ENCODE results near the gene KIAA1671. TPM values are rescaled to one million over a fixed set of nuclear protein-coding genes. Genes with fewer than 3 reads are reported as not detected.

KIAA1671 gene
- total RNA-seq, 1 donor from 2014 or later: 62.1 TPM

GRCh38 chr22:25208328-25208727 lies 255.8 kb downstream of the KIAA1671 start:
- no peak for TF ChIP-seq CTCF (IDR thresholded peaks at IDR 0.05; ENCODE audit: unreplicated experiment)
- DNase-seq (ENCODE audit: low spot score, unreplicated experiment): no peak
- Mint-ChIP-seq H3K27me3 (no peaks in the 10 kb centered on the region), H3K36me3 (ENCODE audit: insufficient read depth) (peaks cover 6% of the 10 kb centered on the region), H3K9me3 (ENCODE audit: low read depth) (peaks cover 3% of the 10 kb centered on the region), H3K4me3 (ENCODE audit: low read depth) (no peak overlapping the region), H3K4me1 (ENCODE audit: low read depth) (no peaks in the 10 kb centered on the region), H3K27ac (no peak overlapping the region)

GRCh38 chr22:25208743-25209505 lies 256.4 kb downstream of the KIAA1671 start:
- Mint-ChIP-seq H3K4me3 (ENCODE audit: low read depth) (no peak overlapping the region), H3K36me3 (ENCODE audit: insufficient read depth) (peaks cover 12% of the 10 kb centered on the region), H3K27me3 (no peaks in the 10 kb centered on the region), H3K4me1 (ENCODE audit: low read depth) (no peaks in the 10 kb centered on the region), H3K9me3 (ENCODE audit: low read depth) (peaks cover 9% of the 10 kb centered on the region), H3K27ac (no peak overlapping the region)
- no peak for DNase-seq (ENCODE audit: low spot score, unreplicated experiment)
- no peak for TF ChIP-seq CTCF (IDR thresholded peaks at IDR 0.05; ENCODE audit: unreplicated experiment)

DNA sequence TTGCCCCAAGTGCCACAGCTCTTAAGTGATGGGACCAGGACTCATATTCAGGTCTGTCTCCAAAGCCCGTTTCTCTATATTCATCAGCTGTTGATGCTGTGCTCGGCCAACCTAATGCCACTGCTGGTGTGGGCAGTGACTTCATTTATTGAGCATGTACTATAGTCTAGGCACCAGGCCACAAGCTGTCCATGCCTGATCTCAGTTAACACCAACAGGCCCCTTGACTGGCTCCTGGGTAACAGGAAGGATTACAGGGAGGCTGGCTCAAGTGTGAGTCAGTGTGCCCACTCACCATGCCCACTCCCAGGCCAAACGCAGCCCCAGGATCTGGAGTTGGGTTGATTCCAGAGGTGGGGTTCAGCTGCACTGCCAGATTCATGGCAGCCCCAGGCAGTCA lies 258.3 kb downstream of the KIAA1671 start:
- Mint-ChIP-seq H3K27me3 (no peaks in the 10 kb centered on the region), H3K27ac (no peak overlapping the region), H3K4me3 (ENCODE audit: low read depth) (no peak overlapping the region), H3K36me3 (ENCODE audit: insufficient read depth) (peaks cover 9% of the 10 kb centered on the region), H3K9me3 (ENCODE audit: low read depth) (peaks cover 12% of the 10 kb centered on the region), H3K4me1 (ENCODE audit: low read depth) (no peaks in the 10 kb centered on the region)
- DNase-seq (ENCODE audit: low spot score, unreplicated experiment): no peak
- TF ChIP-seq CTCF (IDR thresholded peaks at IDR 0.05; ENCODE audit: unreplicated experiment): no peak

DNA sequence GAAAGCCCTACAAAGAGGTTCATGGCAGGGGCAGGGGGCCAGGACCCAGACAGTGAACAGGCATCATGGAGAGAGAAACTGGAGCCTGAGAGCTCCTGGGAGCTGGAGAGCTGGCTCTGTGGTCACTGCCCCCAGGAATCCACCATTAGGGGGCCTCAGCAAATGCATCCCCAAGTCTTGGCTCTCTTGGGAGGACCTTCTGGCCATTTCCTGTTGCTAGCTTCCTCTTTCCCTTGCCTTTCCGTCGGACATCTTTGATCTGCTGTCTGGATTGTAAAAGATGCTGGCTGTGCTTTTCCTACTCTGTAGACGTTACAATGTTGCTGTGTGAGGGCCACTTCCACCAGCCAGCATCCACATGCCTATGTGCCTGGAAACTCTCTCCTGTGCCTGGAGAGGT lies 259.8 kb downstream of the KIAA1671 start:
- Mint-ChIP-seq H3K4me3 (ENCODE audit: low read depth) (no peak overlapping the region), H3K27ac (no peak overlapping the region), H3K4me1 (ENCODE audit: low read depth) (no peaks in the 10 kb centered on the region), H3K36me3 (ENCODE audit: insufficient read depth) (peaks cover 8% of the 10 kb centered on the region), H3K27me3 (no peaks in the 10 kb centered on the region), H3K9me3 (ENCODE audit: low read depth) (peaks cover 12% of the 10 kb centered on the region)
- TF ChIP-seq CTCF (IDR thresholded peaks at IDR 0.05; ENCODE audit: unreplicated experiment): no peak
- DNase-seq (ENCODE audit: low spot score, unreplicated experiment): no peak

DNA sequence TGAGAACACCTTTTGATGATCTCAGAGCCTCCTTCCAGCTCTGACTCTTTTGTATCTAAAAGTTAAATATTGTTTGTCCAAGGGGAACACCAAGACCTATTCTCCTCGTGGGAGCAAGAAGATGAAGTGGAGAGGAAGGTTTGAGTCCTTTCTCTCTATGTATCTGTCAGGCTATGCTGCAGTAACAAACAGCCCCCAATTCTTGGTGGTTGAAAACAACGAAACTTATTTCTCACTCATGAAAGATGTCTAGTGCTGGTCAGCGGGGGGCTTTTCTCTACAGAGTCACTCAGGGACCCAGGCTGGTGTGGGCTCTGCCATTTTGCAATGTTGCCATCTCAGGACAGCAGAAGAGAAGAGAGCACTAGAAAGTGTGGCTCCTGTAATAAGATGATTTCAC lies 260.7 kb downstream of the KIAA1671 start:
- Mint-ChIP-seq H3K36me3 (ENCODE audit: insufficient read depth) (peaks cover 8% of the 10 kb centered on the region), H3K4me3 (ENCODE audit: low read depth) (no peak overlapping the region), H3K27ac (no peak overlapping the region), H3K9me3 (ENCODE audit: low read depth) (peaks cover 12% of the 10 kb centered on the region), H3K27me3 (no peaks in the 10 kb centered on the region), H3K4me1 (ENCODE audit: low read depth) (no peaks in the 10 kb centered on the region)
- TF ChIP-seq CTCF (IDR thresholded peaks at IDR 0.05; ENCODE audit: unreplicated experiment): no peak
- DNase-seq (ENCODE audit: low spot score, unreplicated experiment): no peak
